ENCODE data around the gene NR3C1. TPM values are rescaled to one million over a fixed set of nuclear protein-coding genes. Genes with fewer than 3 reads are reported as not detected.
A peak's percentile ranks its signal among the peaks of the same experiment; 100 is the strongest.
"Not testable (repeated sequence)": the region's sequence is repeated elsewhere in the genome, so short reads cannot be mapped to it uniquely, and the experiment has no call there.

NR3C1 gene
- total RNA-seq, 1 donor from 2014 or later, result 59.9 TPM

DNA sequence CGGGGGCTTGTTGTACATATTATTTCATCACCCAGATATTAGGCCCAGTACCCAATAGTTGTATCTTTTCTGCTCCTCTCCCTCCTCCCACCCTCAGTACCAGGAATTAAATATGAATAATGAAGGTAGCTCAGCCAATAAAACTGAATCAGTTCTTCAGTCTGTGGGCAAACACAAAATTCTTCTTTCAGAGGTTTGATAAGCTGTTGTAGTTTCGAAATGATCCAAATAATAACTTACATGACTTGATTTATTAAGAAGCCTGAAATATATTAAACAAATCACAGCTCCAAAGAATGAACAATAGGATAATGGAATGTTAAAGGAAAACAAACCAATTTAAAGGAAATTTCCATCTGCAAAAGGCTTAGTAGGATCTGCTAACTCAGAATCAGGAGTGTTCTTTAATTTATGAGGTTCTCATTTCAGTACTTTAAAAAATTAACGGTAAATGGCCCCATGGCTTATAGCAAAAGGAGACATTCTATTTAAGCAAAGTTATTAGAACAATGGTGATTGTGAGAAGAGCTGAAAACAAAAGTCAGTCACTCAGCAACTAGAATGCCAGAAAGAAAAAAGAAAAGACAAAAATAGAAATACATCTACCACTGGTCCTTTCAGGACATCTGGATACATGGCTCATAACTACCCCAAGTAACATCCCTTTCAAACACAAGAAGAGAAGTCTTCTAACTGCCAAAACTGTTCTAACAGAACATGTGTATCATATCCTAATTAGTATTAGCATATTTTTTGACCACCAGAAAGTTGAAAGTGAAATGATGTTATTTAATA, 62.4 kb downstream of the NR3C1 start:
- DNase-seq (ENCODE audit: low read depth), result peak; percentile 31

DNA sequence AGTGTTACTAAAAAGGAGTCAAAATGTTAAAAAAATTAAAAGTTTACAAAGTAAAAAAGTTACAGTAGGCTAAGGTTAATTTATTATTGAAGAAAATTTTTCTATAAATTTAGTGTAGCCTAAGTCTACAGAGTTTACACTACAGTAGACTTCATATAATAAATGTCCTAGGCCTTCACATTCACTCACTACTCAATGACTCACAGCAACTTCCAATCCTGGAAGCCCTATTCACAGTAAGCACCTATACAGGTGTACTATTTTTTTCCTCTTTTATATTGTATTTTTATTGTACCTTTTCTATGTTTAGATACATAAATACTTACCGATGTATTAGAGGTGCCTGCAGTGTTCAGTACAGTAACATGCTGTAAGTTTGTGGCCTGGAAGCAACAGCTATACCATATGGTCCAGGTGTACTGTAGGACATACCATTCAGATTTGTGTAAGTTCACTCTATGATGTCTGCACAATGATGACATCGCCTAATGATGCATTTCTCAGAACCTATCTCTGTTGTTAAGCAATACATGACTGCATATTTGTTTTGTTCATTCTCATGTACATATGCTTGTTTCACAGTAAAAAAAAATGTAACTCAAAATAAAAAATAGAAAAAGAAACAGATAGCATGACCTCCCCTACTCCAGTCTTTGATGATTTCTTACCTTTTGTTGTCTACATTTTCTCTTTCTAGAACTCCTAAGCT, 64.7 kb downstream of the NR3C1 start:
- no peak for DNase-seq (ENCODE audit: low read depth)

DNA sequence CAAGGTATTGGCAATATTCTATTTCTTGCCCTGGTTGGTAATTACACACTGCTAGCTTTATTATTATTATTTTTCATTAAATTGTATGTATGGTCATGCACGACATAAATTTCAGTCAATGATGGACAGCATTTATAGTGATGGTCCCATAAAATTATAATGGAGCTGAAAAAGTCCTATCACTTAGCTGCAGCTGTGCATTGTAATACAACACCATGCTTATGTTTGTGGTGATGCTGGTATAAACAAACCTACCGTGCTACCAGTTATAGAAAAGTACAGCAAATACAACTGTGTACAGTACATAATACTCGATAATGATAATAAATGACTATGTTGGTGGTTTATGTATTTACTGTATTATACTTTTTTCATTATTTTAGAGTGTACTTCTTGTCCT, 65.5 kb downstream of the NR3C1 start:
- DNase-seq (ENCODE audit: low read depth), result no peak

DNA sequence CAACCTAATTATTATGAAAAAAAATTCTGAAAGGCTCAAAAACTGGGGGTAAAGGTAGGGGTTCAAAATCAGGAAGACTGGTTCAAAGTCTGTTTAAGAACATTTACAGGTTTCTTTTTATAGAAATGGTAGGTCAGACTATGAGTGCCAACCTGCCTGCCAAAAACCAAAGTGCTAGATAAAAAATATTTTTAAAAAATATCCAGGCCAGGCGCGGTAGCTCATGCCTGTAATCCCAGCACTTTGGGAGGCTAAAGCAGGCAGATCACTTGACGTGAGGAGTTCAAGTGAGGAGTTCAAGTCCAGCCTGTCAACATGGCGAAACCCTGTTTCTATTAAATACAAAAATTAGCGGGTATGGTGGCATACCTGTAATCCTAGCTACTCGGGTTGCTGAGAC, 67.0 kb downstream of the NR3C1 start:
- no peak for DNase-seq (ENCODE audit: low read depth)

DNA sequence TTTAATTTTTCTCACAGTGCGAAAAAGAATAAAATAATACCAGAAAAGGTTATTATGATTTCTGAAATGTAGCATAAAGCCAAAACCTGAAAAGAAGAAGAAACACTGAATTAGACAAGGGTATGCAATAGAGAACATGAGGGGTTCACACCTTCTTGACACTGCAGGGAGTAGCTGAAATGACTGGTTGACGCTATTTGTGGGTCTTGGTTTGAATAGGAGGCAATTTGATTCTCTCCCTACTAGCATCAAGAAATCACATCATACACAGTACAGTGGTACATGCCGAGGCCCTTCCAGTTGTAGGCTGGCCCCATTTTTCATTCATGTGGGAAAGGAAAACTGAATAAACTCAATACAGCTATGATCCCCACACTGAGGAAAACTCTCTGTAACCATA, 68.6 kb downstream of the NR3C1 start:
- DNase-seq (ENCODE audit: low read depth), result no peak

DNA sequence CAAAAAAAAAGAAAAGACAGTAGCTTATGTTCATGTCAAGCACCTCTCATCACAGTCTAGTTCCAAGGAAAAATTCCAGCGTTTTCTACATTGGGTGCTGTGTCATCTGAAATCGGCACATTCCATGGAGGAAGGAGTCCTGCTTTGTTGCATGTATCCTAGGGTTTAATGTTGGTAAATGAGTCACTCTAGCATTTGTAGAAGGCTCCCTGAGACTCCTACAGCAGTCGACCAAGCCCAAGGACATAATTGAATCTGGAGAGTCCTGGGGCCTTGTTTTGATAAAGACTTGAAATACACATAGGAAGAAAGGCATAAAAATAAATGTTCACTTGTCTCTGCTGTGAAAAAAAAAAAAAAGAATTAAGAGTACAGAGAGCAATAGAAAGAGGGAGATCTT, 69.1 kb downstream of the NR3C1 start:
- not testable (repeated sequence) for DNase-seq (ENCODE audit: low read depth)

DNA sequence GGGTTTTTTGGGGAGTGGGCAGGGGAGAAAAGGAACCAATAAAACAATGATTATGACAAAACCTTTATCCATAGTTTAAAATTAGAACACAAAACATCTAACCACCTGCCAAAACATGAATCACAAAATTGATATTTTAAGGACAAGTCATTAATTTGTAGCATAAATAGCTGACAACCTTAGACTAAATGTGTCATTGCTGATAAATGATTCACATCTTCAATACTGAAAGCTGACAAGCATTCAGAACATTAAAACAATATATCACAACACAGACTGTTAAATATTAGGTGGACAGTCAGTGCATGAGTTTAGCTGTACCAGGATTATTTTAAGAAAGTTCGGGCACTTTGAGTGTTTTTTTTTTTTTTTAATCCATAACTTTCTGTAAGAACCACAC, 71.5 kb downstream of the NR3C1 start:
- DNase-seq (ENCODE audit: low read depth), result no peak

DNA sequence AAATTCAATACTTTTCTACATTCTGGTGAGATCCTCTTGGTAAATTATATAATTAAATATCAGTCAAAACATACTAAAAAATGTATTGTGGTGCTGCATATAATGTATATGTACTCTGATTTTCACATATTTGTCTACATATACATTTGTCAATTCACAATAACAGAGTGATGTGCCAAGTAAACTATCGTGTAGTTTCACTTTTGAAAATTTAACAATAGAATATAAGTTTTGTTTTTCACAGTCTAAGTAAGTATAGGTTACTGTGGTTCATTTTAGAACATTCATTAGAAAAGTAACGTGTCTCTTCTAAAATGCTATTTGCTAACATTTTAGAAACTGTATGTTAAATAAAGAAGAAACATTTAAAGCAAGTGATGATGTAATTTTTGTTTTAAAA, 73.6 kb downstream of the NR3C1 start:
- no peak for DNase-seq (ENCODE audit: low read depth)

DNA sequence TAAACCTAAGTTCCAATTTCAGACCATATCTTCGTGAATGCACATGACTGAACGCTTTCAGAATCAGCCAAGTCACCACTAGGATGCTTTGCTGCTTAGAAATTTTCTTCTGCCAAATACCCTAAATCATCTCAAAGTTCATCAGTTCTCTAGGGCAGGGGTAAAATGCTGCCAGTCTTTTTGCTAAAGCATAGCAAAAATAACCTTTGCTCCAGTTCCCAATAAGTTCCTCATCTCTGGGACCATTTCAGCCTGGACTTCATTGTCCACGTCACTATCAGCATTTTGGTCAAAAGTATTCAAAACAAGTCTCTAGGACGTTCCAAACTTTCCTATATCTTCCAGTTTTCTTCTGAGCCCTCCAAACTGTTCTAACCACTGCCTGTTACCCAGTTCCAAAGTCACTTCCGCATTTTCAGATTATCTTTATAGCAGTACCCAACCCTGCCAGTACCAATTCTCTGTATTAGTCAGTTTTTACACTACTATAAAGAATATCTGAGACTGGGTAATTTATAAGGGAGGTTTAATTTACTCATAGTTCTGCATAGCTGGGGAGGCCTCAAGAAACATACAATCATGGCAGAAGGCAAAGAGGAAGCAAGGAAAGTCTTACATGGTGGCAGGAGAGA, 74.8 kb downstream of the NR3C1 start:
- DNase-seq (ENCODE audit: low read depth), result no peak

DNA sequence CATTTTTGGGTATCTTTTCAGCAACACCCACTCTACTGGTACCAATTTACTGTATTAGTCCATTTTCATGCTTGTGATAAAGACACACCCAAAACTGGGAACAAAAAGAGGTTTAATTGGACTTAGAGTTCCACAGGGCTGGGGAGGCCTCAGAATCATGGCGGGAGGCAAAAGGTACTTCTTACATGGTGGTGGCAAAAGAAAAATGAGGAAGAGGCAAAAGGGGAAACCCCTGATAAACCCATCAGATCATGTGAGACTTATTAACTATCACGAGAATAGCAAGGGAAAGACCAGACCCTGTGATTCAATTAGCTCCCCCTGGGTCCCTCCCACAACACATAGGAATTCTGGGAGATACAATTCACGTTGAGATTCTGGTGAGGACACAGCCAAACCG, 78.4 kb downstream of the NR3C1 start:
- not testable (repeated sequence) for DNase-seq (ENCODE audit: low read depth)

DNA sequence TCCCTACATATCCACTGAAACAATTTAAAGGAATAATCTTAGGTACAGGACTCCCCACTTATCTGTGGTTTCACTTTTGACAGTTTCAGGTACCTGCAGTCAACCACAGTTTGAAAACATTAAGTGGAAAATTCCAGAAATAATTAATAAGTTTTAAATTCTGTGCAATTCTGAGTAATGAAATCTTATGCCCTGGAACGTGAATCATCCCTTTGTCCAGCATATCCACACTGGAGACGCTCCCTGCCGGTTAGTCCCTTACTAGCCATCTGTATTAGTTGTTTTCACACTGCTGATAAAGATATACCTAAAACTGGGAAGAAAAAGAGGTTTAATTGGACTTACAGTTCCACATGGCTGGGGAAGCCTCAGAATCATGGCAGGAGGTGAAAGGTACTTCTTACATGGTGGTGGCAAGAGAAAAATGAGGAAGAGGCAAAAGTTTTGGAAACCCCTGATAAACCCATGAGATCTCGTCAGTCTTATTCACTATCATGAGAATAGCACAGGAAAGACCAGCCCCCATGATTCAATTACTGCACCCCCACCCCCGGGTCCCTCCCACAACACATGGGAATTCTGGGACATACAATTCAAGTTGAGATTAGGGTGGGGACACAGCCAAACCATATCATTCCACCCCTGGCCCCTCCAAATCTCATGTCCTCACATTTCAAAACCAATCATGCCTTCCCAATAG, 80.4 kb downstream of the NR3C1 start:
- DNase-seq (ENCODE audit: low read depth), result peak; percentile 39

DNA sequence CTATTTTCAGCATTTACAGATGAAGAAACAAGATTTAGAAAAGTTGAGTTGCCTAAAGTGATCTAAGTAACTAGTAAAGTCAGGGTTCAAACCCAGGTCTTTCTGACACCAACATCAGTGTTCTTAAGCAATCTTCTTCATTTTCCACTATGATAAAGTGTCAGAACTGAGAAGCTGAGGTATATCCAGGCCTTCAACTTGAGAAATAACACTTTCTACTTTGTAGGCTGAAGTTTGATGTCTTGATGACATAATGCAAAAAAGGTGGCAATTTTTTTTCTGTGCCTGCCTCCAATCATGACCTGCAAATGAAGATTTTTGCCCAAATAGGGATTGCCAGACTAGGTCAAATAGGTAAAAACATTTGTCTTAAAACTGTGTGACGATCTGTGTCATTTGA, 81.3 kb downstream of the NR3C1 start:
- no peak for DNase-seq (ENCODE audit: low read depth)

DNA sequence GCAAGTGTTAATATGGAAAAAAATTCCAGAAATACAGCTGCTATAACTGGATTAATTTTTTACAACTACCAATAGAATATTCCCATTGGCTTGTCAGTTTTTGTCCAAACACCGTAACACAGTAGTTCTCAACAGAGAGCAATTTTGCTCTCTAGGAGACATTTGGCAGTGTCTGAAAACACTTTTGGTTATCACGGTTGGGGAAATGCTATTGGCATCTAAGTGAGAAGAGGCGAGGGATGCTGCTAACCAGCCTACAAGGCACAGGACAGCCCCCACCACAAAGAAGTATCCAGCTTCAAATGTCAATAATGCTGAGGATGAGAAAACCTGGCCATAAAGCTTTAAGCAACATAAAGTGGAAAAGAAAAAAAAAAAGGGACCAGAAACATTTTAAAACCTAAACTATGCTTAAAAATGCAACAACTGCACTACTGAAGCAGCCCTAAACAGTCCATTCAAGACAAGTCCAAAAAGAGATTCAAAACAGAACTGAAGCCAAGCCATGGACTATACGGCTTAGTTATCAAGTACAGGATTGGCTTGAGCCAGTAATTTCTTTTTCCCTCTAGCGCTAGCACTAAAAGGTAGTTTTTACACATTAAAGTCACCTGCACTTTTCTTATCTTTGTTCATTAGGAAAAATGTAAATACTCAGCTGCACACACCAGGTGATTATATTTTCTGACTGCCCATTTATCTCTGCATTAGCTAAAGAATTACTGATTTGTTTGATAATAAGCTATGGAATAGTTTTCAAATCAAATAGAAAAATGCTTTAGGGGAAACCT, 83.9 kb downstream of the NR3C1 start:
- no peak for DNase-seq (ENCODE audit: low read depth)

DNA sequence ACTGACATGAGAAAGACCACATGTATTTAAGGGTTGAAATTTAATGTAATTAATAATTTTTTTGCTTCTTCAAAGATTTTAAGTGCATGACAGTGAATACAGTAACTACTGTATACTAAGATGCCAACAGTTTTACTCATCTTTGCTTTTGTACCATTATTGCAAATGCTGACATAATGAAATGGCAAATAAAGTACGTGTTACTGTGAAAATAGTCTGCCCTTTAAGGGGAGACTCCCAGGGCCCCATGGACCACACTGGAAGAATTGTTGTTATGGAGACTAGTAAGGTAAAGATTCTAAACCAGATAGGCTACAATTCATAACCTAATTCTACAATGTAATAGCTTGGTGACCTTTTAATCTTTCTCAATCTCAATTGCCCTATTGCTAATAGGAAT, 84.7 kb downstream of the NR3C1 start:
- DNase-seq (ENCODE audit: low read depth), result no peak

DNA sequence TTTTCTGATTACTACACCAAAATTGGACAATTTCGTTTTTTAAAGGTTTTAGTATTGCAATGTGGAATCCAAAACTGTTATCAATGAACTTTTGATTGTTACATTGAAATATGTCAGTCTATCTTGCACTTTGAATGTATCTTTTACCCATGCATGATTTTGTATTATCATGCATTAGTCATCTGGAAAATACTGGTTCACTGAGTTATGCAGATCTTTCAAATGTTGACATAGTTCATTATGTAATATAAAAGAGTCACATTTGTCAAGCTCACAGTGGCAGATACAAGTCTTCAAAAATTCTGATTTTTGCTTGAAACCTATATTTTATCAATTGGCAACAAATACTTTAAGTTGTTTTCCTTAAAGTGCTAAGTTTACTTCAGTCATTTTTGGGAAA, 85.2 kb downstream of the NR3C1 start:
- DNase-seq (ENCODE audit: low read depth), result no peak

DNA sequence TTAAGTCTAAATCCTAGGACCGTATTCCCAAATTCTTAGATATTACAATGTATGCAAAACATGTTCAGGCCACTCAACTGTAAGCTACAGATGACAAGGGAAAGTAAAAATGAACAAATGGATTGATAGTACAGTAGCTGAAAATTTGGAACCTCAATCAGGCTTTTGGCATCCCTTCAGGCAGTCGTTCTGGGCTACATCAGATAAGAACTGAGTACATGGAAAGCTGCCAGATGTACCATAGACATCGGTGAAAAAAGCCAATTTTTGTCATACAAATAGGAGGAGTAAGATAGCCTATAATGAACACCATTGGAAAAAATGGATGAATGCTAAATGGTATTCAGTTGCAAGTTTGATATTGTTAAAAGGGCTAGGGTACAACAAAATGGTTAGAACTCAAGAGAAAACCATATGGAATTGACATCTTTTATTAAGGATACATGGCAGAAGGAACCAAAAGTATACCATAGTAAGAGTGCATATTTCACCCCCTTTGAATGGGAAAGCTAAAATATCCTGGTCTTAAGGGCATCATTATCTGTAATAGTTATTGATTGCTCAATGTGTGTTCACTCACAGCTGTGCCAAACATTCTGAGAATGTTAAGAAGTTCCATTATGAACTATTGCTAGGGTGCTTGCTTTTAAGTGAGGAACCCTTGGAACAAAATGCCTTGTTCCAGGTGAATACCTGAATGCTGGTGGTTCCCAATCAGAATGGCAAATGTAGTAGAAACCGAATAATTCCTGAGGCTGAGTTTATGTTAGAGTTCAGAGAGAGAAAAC, 86.4 kb downstream of the NR3C1 start:
- DNase-seq (ENCODE audit: low read depth), result no peak

DNA sequence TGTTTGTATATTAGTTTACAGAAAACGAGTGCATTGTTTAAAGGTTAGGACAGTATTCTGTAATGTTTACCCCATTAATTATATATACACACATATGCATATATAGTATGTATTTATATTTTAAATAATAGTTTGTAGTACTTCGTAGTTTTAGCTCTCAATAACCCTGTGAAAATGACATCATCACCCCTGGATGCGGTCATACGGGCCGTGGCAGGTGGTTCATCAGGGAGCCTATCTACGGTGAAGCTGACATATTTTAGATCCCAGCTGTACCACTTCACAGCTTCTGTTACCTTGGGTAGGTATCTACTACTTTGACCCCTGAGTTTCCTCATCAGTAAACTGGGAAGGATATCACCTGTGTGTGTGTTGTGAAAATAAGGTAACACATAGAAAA, 87.1 kb downstream of the NR3C1 start:
- no peak for DNase-seq (ENCODE audit: low read depth)

DNA sequence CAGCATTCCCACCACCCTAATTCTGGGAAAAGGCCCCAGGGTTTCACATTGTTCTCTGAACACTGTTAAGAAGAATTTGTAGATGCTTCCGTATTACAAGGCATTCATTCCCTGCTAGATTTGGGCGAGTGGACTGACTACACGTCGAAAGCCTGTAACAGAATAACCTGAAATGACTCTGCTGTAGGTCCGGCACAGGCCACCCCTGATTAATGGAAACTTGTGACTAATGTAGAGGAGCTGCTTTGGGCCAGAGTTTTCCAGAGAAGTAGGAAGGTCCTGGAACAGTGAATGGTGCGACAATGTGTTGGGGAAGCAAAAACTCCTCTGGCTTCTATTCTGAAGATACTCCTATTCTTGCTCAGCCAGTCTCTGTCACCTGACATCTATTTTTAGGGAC, 87.6 kb downstream of the NR3C1 start:
- peak; percentile 26 for DNase-seq (ENCODE audit: low read depth)

DNA sequence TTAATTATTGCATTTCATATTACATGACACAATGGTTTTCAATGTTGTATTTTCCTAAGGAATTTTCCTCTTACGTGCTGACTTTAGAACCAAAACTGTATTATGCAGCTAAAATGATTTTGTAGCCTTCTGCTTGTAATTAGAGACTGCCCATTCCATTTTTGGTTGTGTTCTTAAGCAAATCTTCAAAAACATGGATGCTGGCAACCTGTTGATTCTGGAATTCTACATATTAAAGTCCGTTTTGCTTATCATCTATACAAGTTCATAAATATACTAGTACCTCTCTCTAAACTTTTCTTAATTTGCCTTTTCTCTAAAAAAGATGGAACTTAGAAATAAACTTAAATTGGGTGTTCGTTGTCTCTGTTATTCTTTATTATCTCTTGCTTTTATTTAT, 88.3 kb downstream of the NR3C1 start:
- DNase-seq (ENCODE audit: low read depth), result no peak

DNA sequence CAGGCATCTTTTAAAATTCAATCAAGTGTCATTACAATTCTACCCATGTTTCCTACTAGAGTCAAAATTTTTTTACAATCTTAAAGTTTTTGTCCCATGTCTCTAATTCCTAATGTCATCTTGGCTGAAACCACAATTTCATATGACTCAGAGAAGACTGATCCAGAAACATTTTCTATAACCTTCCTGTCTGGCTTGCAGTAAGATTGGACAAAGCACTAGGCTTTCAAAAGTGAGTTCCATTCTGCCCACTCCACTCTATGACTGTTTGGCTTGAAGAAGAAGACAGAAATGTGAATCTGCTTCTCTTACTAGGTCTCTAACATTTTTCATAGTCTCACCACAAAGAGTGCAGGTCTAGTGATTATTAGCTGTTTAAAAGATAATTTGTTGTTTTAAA, 88.8 kb downstream of the NR3C1 start:
- DNase-seq (ENCODE audit: low read depth), result peak; percentile 59

Data from myocyte (in vitro differentiated cells).